Right lobe of liver (tissue), 6 donors: Measurements from ENCODE around the gene MBLAC1. TPM values are rescaled to one million over a fixed set of nuclear protein-coding genes. Genes with fewer than 3 reads are reported as not detected.

Source experiments
- ATAC-seq, 4 donors: fragments of 200-7000 bp; cut with Tn5 transposase; one replicate each; pipeline ENCODE4 v1.9.1; 2020; ENCODE audit warnings: mild to moderate bottlenecking in 4 of 4, moderate library complexity in 4 of 4
- DNase-seq, 3 donors: peaks; one replicate each; pipeline ENCODE4 v3.0.0-alpha.2; 2020
- H3K27ac ChIP-seq, 3 donors: fragments of 200-600 bp; one replicate each; pipeline ENCODE4 v1.8.0; 2022
- H3K27me3 ChIP-seq, 2 donors: fragments of 200-600 bp; one replicate each; pipeline ENCODE4 v1.8.0; 2022
- H3K36me3 ChIP-seq, 4 donors: fragments of 200-600 bp; sonication (generic) in 1 of 4; one replicate each; pipeline versions ENCODE4 v1.5.1 to v1.8.0; 2017 to 2022; ENCODE audit warnings: control low read depth in 1 of 4
- H3K4me1 ChIP-seq, 4 donors: fragments of 200-600 bp; sonication (generic) in 1 of 4; one replicate each; pipeline versions ENCODE4 v1.5.1 to v1.8.0; 2017 to 2022; ENCODE audit warnings: control low read depth in 1 of 4
- H3K4me3 ChIP-seq, 3 donors: fragments of 200-600 bp; one replicate each; pipeline ENCODE4 v1.8.0; 2022
- H3K9me3 ChIP-seq, 4 donors: fragments of 200-600 bp; sonication (generic) in 1 of 4; one replicate each; pipeline versions ENCODE4 v1.5.1 to v1.8.0; 2017 to 2022; ENCODE audit warnings: control low read depth in 1 of 4
- CTCF ChIP-seq, 4 donors: fragments of 200-600 bp in 3 of 4; fragments of 450-650 bp in 1 of 4; IDR thresholded peaks; one replicate each; pipeline versions ENCODE4 v1.5.1 to v1.8.0; 2016 to 2022; ENCODE audit warnings: antibody characterized with exemption in 4 of 4, mild to moderate bottlenecking in 2 of 4
- POLR2A ChIP-seq: fragments of 450-650 bp; IDR thresholded peaks from one replicate; pipeline ENCODE4 v1.6.1; 2017; ENCODE audit warnings: antibody characterized with exemption, mild to moderate bottlenecking
- WGBS: methylation state at CpG from one replicate; pipeline ENCODE4 v1.1.6; 2018; ENCODE audit warnings: low coverage, low lambda C conversion rate; ENCODE audit not compliant: insufficient coverage; ENCODE audit errors: missing lambda C conversion rate; 5-methylcytosine and 5-hydroxymethylcytosine counted together
- intact Hi-C, 2 donors: fragments of 100-400 bp; cut with DNase I; formaldehyde crosslinking; loops; one replicate each; pipeline versions ENCODE4 v1.11.2 to v1.14.1; 2022
- total RNA-seq, 6 experiments: library from RNA; depleted of rRNA in 2 of 6; stranded (reverse); fragments of >200 nt in 2 of 6; fragmentation: NEBNext Ultra II Directional in 3 of 6; extraction: Animal tissue kit (Norgen Biotek cat#: 25700) in 3 of 6; gene quantifications; one replicate each; pipeline versions ENCODE4 v1.1.0 to v1.2.4, GENCODE V29; 2016 to 2023
- donor health status: DM: no; HTN: yes; CAD: no.
- donor health status: DM: no; HTN: no; CAD: no.
- donor health status: DM: no; HTN: no; CAD: no.
- donor health status: DM: no; HTN: yes; CAD: no.
- donor health status: DM: no; HTN: yes; CAD: no.

The MBLAC1 gene
- total RNA-seq, 6 experiments from 2014 or later, result 0.35 to 2.7 (median 1.1) TPM

GRCh38 chr7:100099452-100099851 lies 27.3 kb upstream of the MBLAC1 start:
- TF ChIP-seq CTCF (IDR thresholded peaks at IDR 0.05) (no peak), POLR2A (no peak)
- H3K27ac ChIP-seq, result no peak overlapping the region
- H3K9me3 ChIP-seq, result no peaks in the 10 kb centered on the region
- 74% methylated on average over 9 of the region's 12 CpGs for WGBS
- no peaks in the 10 kb centered on the region for H3K27me3 ChIP-seq
- H3K36me3 ChIP-seq, result peaks cover 8 to 52% (median 37%) of the 10 kb centered on the region in 4 donors
- intact Hi-C loops, result no loop called here
- DNase-seq (no peak), ATAC-seq (no peak)
- H3K4me1 ChIP-seq, result peaks cover 0 to 6% (median 0%) of the 10 kb centered on the region in 4 donors
- peak overlapping the region in 1 of 3 donors; percentile 84 for H3K4me3 ChIP-seq

- Histone ChIP-seq H3K27ac (peak overlapping the region; percentile 67 to 90 (median 83)), H3K4me3 (peak overlapping the region; percentile 80 to 93 (median 84)), H3K27me3 (no peaks in the 10 kb centered on the region), H3K4me1 (peaks cover 0 to 6% (median 0%) of the 10 kb centered on the region in 4 donors), H3K36me3 (peaks cover 8 to 41% (median 30%) of the 10 kb centered on the region in 4 donors), H3K9me3 (no peaks in the 10 kb centered on the region)
- ATAC-seq (peak; percentile 82 to 92 (median 88)), DNase-seq (peak; percentile 95)
- no peak for TF ChIP-seq POLR2A
- no peak for TF ChIP-seq CTCF (IDR thresholded peaks at IDR 0.05)
- intact Hi-C loops, result no loop called here
- WGBS, result 0% methylated on average over 31 of the region's 61 CpGs
Observed at GRCh38 chr7:100100420-100101015, 26.2 kb upstream of the MBLAC1 start.

DNA sequence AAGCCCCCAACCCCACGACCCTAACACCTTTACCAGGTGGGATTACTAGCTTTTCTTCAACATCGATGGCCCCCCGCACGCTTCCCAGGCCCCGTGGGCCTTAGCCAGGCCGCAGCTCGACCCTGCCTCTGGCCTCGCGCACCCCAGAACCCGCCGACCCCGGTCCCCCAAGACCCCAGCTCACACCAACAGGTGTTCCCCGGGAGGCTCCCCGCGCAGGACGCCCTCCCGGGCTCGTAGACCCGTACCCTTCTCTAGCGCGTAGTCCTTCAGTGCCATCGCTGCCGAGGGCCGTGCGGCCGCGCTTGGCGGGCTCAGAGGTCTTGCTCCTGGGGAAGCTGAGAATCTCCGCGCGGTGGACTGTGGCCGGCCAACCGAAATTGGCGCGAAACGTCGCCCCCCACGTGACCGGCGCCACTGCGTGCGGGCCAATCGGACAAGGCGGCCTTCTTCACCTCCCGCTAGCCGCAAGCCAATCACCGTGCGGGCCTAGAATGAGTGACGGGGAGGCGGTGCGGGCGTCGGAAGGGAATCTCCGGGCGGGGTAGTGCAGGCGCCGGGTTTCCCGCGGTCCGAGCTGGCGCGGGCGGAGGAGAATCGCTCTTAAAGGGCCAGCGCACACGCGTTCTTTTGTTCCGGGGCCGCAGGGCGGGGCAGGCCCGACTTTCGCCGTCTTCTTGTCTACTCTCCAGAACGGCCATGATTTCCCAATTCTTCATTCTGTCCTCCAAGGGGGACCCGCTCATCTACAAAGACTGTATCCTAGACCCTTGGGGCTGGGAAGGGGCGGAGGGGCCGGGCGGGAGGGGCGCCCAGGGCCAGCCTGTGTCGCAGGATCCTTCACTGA lies 25.5 kb upstream of the MBLAC1 start, which contains the start of the genes AP4M1 and MCM7:
TSS of gene AP4M1 (plus strand) at position 628 of the 847 bp plus-strand sequence. CDS start at position 700, 72 bp downstream.
TSS of gene MCM7 (minus strand) at position 382 of the 847 bp plus-strand sequence. CDS start at position 279, 103 bp downstream.
- peaks cover 0 to 6% (median 0%) of the 10 kb centered on the region in 4 donors for H3K4me1 ChIP-seq
- peak within 1 kb of the TSS; percentile 80 to 93 (median 84) for H3K4me3 ChIP-seq
- no peaks in the 10 kb centered on the region for H3K27me3 ChIP-seq
- ATAC-seq, result peak; percentile 88 to 93 (median 92)
- H3K27ac ChIP-seq, result peak within 1 kb of the TSS; percentile 80 to 90 (median 83)
- whole genome bisulfite sequencing, result 0% methylated on average over 33 of the region's 80 CpGs
- peaks cover 8 to 34% (median 23%) of the 10 kb centered on the region in 4 donors for H3K36me3 ChIP-seq
- no peaks in the 10 kb centered on the region for H3K9me3 ChIP-seq
- peak; percentile 99 to 100 (median 99) for DNase-seq
- intact Hi-C loops, result no loop called here
- TF ChIP-seq POLR2A (peak; percentile 13), CTCF (IDR thresholded peaks at IDR 0.05) (no peak)

- H3K27me3 ChIP-seq, result no peaks in the 10 kb centered on the region
- H3K27ac ChIP-seq, result no peak overlapping the region
- ATAC-seq (no peak), DNase-seq (no peak)
- intact Hi-C loops, result no loop called here
- peaks cover 0 to 6% (median 0%) of the 10 kb centered on the region in 4 donors for H3K4me1 ChIP-seq
- no peak for TF ChIP-seq CTCF (IDR thresholded peaks at IDR 0.05)
- no peak for TF ChIP-seq POLR2A
- WGBS, result 71% methylated on average over 6 of the region's 17 CpGs
- H3K36me3 ChIP-seq, result peaks cover 0 to 19% (median 8%) of the 10 kb centered on the region in 4 donors
- H3K4me3 ChIP-seq, result no peak overlapping the region
- no peaks in the 10 kb centered on the region for H3K9me3 ChIP-seq
Observed at GRCh38 chr7:100102950-100103840, 23.6 kb upstream of the MBLAC1 start.
